ENCODE data around the gene DENND6A. TPM values are rescaled to one million over a fixed set of nuclear protein-coding genes. Genes with fewer than 3 reads are reported as not detected.

Gene DENND6A
- total RNA-seq, 4 donors from 2014 or later: 15.2 to 36.3 (median 24.5) TPM

- peak; percentile 97 to 100 (median 100) for DNase-seq
- peak within 1 kb of the TSS; percentile 95 to 100 (median 96) for H3K27ac ChIP-seq
- peak; percentile 99 to 100 for TF ChIP-seq POLR2A (IDR thresholded peaks at IDR 0.05)
- TF ChIP-seq, protein P1, sequence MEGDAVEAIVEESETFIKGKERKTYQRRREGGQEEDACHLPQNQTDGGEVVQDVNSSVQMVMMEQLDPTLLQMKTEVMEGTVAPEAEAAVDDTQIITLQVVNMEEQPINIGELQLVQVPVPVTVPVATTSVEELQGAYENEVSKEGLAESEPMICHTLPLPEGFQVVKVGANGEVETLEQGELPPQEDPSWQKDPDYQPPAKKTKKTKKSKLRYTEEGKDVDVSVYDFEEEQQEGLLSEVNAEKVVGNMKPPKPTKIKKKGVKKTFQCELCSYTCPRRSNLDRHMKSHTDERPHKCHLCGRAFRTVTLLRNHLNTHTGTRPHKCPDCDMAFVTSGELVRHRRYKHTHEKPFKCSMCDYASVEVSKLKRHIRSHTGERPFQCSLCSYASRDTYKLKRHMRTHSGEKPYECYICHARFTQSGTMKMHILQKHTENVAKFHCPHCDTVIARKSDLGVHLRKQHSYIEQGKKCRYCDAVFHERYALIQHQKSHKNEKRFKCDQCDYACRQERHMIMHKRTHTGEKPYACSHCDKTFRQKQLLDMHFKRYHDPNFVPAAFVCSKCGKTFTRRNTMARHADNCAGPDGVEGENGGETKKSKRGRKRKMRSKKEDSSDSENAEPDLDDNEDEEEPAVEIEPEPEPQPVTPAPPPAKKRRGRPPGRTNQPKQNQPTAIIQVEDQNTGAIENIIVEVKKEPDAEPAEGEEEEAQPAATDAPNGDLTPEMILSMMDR (IDR thresholded peaks at IDR 0.05): peak in 3 of 6 experiments; percentile 11 to 25 (median 19)
- H3K9me3 ChIP-seq: no peaks in the 10 kb centered on the region
- no peaks in the 10 kb centered on the region for H3K36me3 ChIP-seq
- H3K4me1 ChIP-seq: peaks cover 0 to 38% (median 5%) of the 10 kb centered on the region in 4 donors
- H3K4me3 ChIP-seq: peak within 1 kb of the TSS; percentile 64 to 95 (median 76)
- H3K27me3 ChIP-seq: no peaks in the 10 kb centered on the region
These were observed 95.6 kb downstream of the DENND6A start, which contains the start of gene ARF4 for GRCh38 chr3:57597127-57597923. Gene ARF4 (minus strand): TSS chr3:57597344. CDS start chr3:57597140, 204 bp downstream.

- no peaks in the 10 kb centered on the region for H3K9me3 ChIP-seq
- peak overlapping the region; percentile 95 to 100 (median 96) for H3K27ac ChIP-seq
- DNase-seq: peak; percentile 73 to 89 (median 83)
- TF ChIP-seq, protein P1 (IDR thresholded peaks at IDR 0.05): no peak
- TF ChIP-seq POLR2A (IDR thresholded peaks at IDR 0.05): peak; percentile 22 to 56
- no peaks in the 10 kb centered on the region for H3K36me3 ChIP-seq
- peaks cover 0 to 41% (median 5%) of the 10 kb centered on the region in 4 donors for H3K4me1 ChIP-seq
- peak overlapping the region; percentile 64 to 95 (median 76) for H3K4me3 ChIP-seq
- H3K27me3 ChIP-seq: no peaks in the 10 kb centered on the region
These were observed 96.3 kb downstream of the DENND6A start for GRCh38 chr3:57596495-57597126.

GRCh38 chr3:57594576-57594975, 98.3 kb downstream of the DENND6A start:
- Histone ChIP-seq H3K9me3 (no peaks in the 10 kb centered on the region), H3K4me1 (peaks cover 0 to 41% (median 5%) of the 10 kb centered on the region in 4 donors), H3K27ac (peak overlapping the region in 2 of 4 donors; percentile 98 to 100), H3K4me3 (peak overlapping the region in 2 of 4 donors; percentile 86 to 95), H3K27me3 (no peaks in the 10 kb centered on the region), H3K36me3 (no peaks in the 10 kb centered on the region)
- DNase-seq: no peak
- TF ChIP-seq POLR2A (IDR thresholded peaks at IDR 0.05): no peak
- TF ChIP-seq, protein P1 (IDR thresholded peaks at IDR 0.05): no peak

DNA sequence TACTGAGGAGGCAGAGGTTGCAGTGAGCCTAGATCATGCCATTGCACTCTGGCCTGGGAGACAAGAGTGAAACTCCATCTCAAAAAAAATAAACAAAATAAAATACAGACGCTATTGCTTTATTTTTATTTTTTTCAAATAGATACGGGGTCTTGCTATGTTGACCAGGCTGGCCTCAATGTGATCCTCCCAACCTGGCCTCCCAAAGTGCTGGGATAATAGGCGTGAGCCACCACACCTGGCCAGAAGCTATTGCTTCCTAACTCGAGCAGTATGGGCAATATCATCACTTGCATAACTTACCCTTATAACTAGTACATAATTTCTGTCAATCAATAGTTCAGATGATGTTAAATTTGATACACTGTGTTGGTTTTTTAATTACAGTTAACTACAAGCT, 98.7 kb downstream of the DENND6A start:
- Histone ChIP-seq H3K27ac (no peak overlapping the region), H3K27me3 (no peaks in the 10 kb centered on the region), H3K4me1 (peaks cover 0 to 40% (median 5%) of the 10 kb centered on the region in 4 donors), H3K36me3 (no peaks in the 10 kb centered on the region), H3K4me3 (no peak overlapping the region), H3K9me3 (no peaks in the 10 kb centered on the region)
- TF ChIP-seq, protein P1 (IDR thresholded peaks at IDR 0.05): no peak
- no peak for TF ChIP-seq POLR2A (IDR thresholded peaks at IDR 0.05)
- DNase-seq: no peak

DNA sequence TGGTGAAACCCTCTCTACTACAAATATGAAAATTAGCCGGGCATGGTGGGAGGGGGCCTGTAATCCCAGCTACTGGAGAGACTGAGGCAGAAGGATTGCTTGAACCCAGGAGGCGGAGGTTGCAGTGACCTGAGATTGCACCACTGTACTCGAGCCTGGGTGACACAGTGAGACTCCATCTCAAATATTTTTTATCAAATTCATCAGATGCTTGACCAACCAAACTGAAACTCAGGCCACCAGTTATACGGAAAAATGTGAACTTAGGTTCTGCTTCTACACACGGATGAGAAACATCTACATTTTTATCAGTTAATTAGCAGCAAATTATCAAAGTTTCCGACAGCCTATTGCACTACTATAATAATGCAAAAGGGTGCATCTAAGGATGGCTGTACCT, 100.6 kb downstream of the DENND6A start:
- TF ChIP-seq, protein P1 (IDR thresholded peaks at IDR 0.05): no peak
- no peak for TF ChIP-seq POLR2A (IDR thresholded peaks at IDR 0.05)
- H3K27me3 ChIP-seq: no peaks in the 10 kb centered on the region
- H3K36me3 ChIP-seq: no peaks in the 10 kb centered on the region
- no peak for DNase-seq
- H3K9me3 ChIP-seq: no peaks in the 10 kb centered on the region
- no peak overlapping the region for H3K27ac ChIP-seq
- no peak overlapping the region for H3K4me3 ChIP-seq
- H3K4me1 ChIP-seq: peaks cover 0 to 32% (median 0%) of the 10 kb centered on the region in 4 donors

All from Peyer's patch (tissue), 4 donors.